HepG2 (cell line): ENCODE data around the gene PCLO. TPM values are rescaled to one million over a fixed set of nuclear protein-coding genes. Genes with fewer than 3 reads are reported as not detected.
A peak's percentile ranks its signal among the peaks of the same experiment; 100 is the strongest.

Experiments used
- ATAC-seq: fragments of 200-7000 bp; cut with Tn5 transposase; 3 replicates; pipeline ENCODE4 v1.9.1; 2020; ENCODE audit warnings: mild to moderate bottlenecking, moderate library complexity
- BruUV-seq: library from RNA; stranded (reverse); fragments of 400-500 nt; replicated peaks from 2 replicates; lab custom pipeline; 2021; lab: Mats Ljungman, UMichigan
- CTCF ChIA-PET: fragments of 300-600 bp; formaldehyde crosslinking; extraction: SDS; loops from one replicate; lab custom pipeline; 2021; ENCODE audit warnings: low total read pairs, inconsistent platforms, low intra/inter-chr PET ratio; lab: Yijun Ruan, JAX
- POLR2A ChIA-PET: fragments of 350-600 bp; sonication (Branson Sonifier 250); formaldehyde crosslinking; loops from one replicate; lab custom pipeline; 2020; ENCODE audit warnings: antibody characterized with exemption, inconsistent platforms; lab: Yijun Ruan, JAX
- DNase-seq: peaks from one replicate; pipeline ENCODE4 v3.0.0-alpha.2; 2015; ENCODE audit warnings: low spot score
- FAIRE-seq: peaks from 3 replicates; lab custom pipeline; 2011; peaks lifted over from hg19 to GRCh38; lab: Jason Lieb, UNC
- H2AFZ ChIP-seq: one replicate; pipeline ENCODE4 v1.6.1; 2011; ENCODE audit warnings: low read length, inconsistent platforms
- H3K27ac ChIP-seq: fragments of 300-600 bp; 3 replicates; pipeline ENCODE4 v1.8.0; 2011; ENCODE audit warnings: mixed run types, mild to moderate bottlenecking, mixed read lengths, low read length, inconsistent platforms; ENCODE audit not compliant: insufficient read depth; ENCODE audit errors: extremely low read length
- H3K27me3 ChIP-seq, 2 experiments: fragments of 200-600 bp in 1 of 2; 2 replicates in 1 of 2; 3 replicates in 1 of 2; pipeline versions ENCODE4 v1.6.0 to v1.8.0; 2011; ENCODE audit warnings: low read length in 2 of 2, mild to moderate bottlenecking in 2 of 2, moderate library complexity in 2 of 2, inconsistent platforms in 1 of 2; ENCODE audit not compliant: insufficient read depth in 2 of 2, control insufficient read depth in 1 of 2
- H3K36me3 ChIP-seq, 2 experiments: fragments of 200-600 bp in 1 of 2; replicated peaks in 1 of 2; 2 replicates in 1 of 2; 3 replicates in 1 of 2; pipeline versions ENCODE4 v1.5.1 to v1.8.0; 2011; ENCODE audit warnings: low read length in 2 of 2, inconsistent platforms in 1 of 2; ENCODE audit not compliant: insufficient read depth in 2 of 2, control insufficient read depth in 1 of 2
- H3K4me1 ChIP-seq: 2 replicates; pipeline ENCODE4 v1.5.1; 2012; ENCODE audit warnings: low read length, inconsistent platforms; ENCODE audit not compliant: insufficient read depth
- H3K4me2 ChIP-seq: 2 replicates; pipeline ENCODE4 v1.6.0; 2011; ENCODE audit warnings: low read depth, low read length, inconsistent platforms
- H3K4me3 ChIP-seq, 3 experiments: fragments of 200-600 bp in 1 of 3; sonication (generic), shearing (Covaris generic) in 1 of 3; replicated peaks in 1 of 3; 2 replicates each; pipeline ENCODE4 v1.5.1; 2011 to 2016; ENCODE audit warnings: low read length in 3 of 3, inconsistent platforms in 2 of 3, low read depth in 2 of 3, mild to moderate bottlenecking in 2 of 3, control low read depth in 1 of 3, mixed read lengths in 1 of 3; ENCODE audit not compliant: insufficient read depth in 1 of 3
- H3K79me2 ChIP-seq: one replicate; pipeline ENCODE4 v1.6.1; 2011; ENCODE audit warnings: low read length, inconsistent platforms; ENCODE audit not compliant: insufficient read depth
- H3K9ac ChIP-seq: 2 replicates; pipeline ENCODE4 v1.6.0; 2011; ENCODE audit warnings: mild to moderate bottlenecking, low read depth, low read length, inconsistent platforms; ENCODE audit not compliant: insufficient read depth
- H3K9me3 ChIP-seq: 2 replicates; pipeline ENCODE4 v1.5.1; 2012; ENCODE audit warnings: mild to moderate bottlenecking, low read length
- H4K20me1 ChIP-seq: 2 replicates; pipeline ENCODE4 v1.6.0; 2011; ENCODE audit warnings: inconsistent platforms, mild to moderate bottlenecking, low read length, moderate library complexity; ENCODE audit not compliant: insufficient read depth
- CENPT ChIP-seq: sonication (generic); formaldehyde crosslinking; IDR thresholded peaks from 2 replicates; pipeline ENCODE4 v1.8.0; 2022; ENCODE audit warnings: low read depth, mild to moderate bottlenecking, moderate library complexity, missing genetic modification reagents
- HMGA1 ChIP-seq: sonication (generic); formaldehyde crosslinking; conservative IDR thresholded peaks from 2 replicates; pipeline ENCODE4 v1.4.0; 2020; ENCODE audit warnings: missing genetic modification reagents
- SAP130 ChIP-seq: IDR thresholded peaks from 2 replicates; pipeline ENCODE4 v1.6.1; 2016; ENCODE audit warnings: low read depth
- STAG1 ChIP-seq: sonication (generic); formaldehyde crosslinking; IDR thresholded peaks from 2 replicates; pipeline ENCODE4 v1.4.0; 2020; ENCODE audit warnings: missing genetic modification reagents
- SUZ12 ChIP-seq: fragments of 150-350 bp; IDR thresholded peaks from 2 replicates; pipeline ENCODE4 v1.6.1; 2014; ENCODE audit warnings: low read depth, low read length
- ZFP36L1 ChIP-seq: sonication (generic); formaldehyde crosslinking; IDR thresholded peaks from 2 replicates; pipeline ENCODE4 v1.8.0; 2022; ENCODE audit warnings: mild to moderate bottlenecking, missing genetic modification reagents, moderate library complexity
- ZFP90 ChIP-seq: sonication (generic); formaldehyde crosslinking; IDR thresholded peaks from 2 replicates; pipeline ENCODE4 v1.8.0; 2022; ENCODE audit warnings: missing genetic modification reagents, mild to moderate bottlenecking, inconsistent platforms, borderline replicate concordance
- ZNF543 ChIP-seq: sonication (generic); formaldehyde crosslinking; IDR thresholded peaks from 2 replicates; pipeline ENCODE4 v1.4.0; 2020; ENCODE audit warnings: mild to moderate bottlenecking, missing genetic modification reagents
- WGBS: methylation state at CpG from one replicate; pipeline ENCODE4 v1.1.6; 2017; ENCODE audit warnings: low lambda C conversion rate; 5-methylcytosine and 5-hydroxymethylcytosine counted together
- in situ Hi-C: cut with HindIII; loops from 2 replicates; pipeline ENCODE4 v1.10.0; 2017; ENCODE audit warnings: low pct_unique_long_range_greater_than_20kb; ENCODE audit not compliant: extremely low pct_ligation_motif_present
- intact Hi-C: fragments of 100-400 bp; cut with micrococcal nuclease; formaldehyde crosslinking; loops from one replicate; pipeline ENCODE4 v1.10.0; 2022; ENCODE audit not compliant: unreplicated experiment
- polyA plus RNA-seq, 8 experiments: library from polyadenylated mRNA; depleted of rRNA in 3 of 8; stranded (reverse) in 7 of 8; unstranded in 1 of 8; fragments of >200 nt; fragmentation: Illumina TruSeq in 4 of 8; extraction: Trizol in 4 of 8; gene quantifications; 2 replicates each; pipeline versions ENCODE4 v1.2.1 to v1.2.3, GENCODE V29; 2011 to 2016; ENCODE audit warnings: low read depth in 4 of 8, missing spikeins in 1 of 8, mixed read lengths in 1 of 8; ENCODE audit not compliant: insufficient read depth in 1 of 8
- total RNA-seq, 5 experiments: library from RNA; depleted of rRNA; stranded (reverse); fragments of >200 nt; fragmentation: Illumina TruSeq; extraction: Trizol; gene quantifications; 2 replicates each; pipeline ENCODE4 v1.2.3, GENCODE V29; 2016; ENCODE audit warnings: low read depth in 1 of 5
- TF ChIP-seq, protein P1 (sequence below): sonication (generic); formaldehyde crosslinking; IDR thresholded peaks from 2 replicates; pipeline ENCODE4 v1.5.0; 2020; ENCODE audit warnings: mild to moderate bottlenecking, missing genetic modification reagents, moderate library complexity
- TF ChIP-seq, protein P2 (sequence below): sonication (generic); formaldehyde crosslinking; IDR thresholded peaks from 2 replicates; pipeline ENCODE4 v1.9.0; 2021; ENCODE audit warnings: mild to moderate bottlenecking, missing genetic modification reagents

PCLO gene
- total and polyA plus RNA-seq, 2 of the 13 experiments (the other 11 are each of a cell fraction or from before 2014, with no cell fraction given), result 0.07 to 0.29 TPM

DNA sequence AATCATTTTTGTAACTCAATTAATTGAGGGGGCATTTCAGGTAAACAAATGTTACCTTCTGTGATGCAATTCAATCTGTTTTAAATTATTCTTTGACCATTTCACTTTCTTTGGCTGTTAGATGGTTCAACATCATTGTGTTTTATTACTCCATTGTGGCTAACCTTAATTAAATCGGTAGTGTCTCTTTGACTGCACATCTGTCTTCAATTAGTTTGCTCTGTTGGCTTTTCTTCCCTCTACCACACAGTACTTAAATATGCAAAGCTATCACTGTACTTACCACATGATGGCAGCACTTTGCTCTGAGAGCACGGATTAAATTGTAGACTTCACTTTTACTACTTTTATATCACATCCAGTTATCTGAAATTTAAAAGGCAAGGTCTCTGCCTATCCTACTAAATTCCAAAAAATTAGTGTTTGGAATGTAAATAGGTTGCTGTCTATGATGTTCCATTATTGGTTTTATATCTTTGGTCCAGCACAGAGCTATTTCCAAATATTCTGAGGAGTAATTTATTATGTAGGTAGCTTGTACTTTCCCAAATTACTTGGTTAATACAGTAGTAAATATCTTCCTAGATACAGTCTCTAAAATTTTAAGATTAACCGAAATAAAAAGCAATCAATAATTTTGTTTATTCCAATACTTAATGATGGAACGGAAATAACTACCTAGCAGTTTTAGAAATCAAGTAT lies 352.0 kb downstream of the PCLO start:
- no peak overlapping the region for H3K27ac ChIP-seq
- DNase-seq (peak; percentile 18), FAIRE-seq (no peak), ATAC-seq (peak; percentile 81)
- TF ChIP-seq ZFP90 (CRISPR knock-in tag) (no peak), ZNF543 (CRISPR knock-in tag) (no peak), STAG1 (CRISPR knock-in tag) (peak; percentile 38)
- TF ChIP-seq, protein P1, sequence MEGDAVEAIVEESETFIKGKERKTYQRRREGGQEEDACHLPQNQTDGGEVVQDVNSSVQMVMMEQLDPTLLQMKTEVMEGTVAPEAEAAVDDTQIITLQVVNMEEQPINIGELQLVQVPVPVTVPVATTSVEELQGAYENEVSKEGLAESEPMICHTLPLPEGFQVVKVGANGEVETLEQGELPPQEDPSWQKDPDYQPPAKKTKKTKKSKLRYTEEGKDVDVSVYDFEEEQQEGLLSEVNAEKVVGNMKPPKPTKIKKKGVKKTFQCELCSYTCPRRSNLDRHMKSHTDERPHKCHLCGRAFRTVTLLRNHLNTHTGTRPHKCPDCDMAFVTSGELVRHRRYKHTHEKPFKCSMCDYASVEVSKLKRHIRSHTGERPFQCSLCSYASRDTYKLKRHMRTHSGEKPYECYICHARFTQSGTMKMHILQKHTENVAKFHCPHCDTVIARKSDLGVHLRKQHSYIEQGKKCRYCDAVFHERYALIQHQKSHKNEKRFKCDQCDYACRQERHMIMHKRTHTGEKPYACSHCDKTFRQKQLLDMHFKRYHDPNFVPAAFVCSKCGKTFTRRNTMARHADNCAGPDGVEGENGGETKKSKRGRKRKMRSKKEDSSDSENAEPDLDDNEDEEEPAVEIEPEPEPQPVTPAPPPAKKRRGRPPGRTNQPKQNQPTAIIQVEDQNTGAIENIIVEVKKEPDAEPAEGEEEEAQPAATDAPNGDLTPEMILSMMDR, result peak; percentile 67
- H3K4me3 ChIP-seq, result no peak overlapping the region
- H3K4me2 ChIP-seq, result no peak overlapping the region
- intact Hi-C loops, result loop anchor here (1.0 kb wide), 1 partner anchor 461 kb away; no protein-coding TSS in a partner anchor
- H3K4me1 ChIP-seq, result no peaks in the 10 kb centered on the region
- under 1% methylated on average over 4 of the region's 4 CpGs for WGBS
- no peaks in the 10 kb centered on the region for H3K79me2 ChIP-seq
- no peaks in the 10 kb centered on the region for H3K27me3 ChIP-seq
- H3K9ac ChIP-seq, result no peak overlapping the region
- ChIA-PET CTCF (interaction anchor here (1.0 to 1.7 kb wide), 2 partner anchors 13 to 845 kb away, joined by 3 to 4 read pairs; no protein-coding TSS in a partner anchor), POLR2A (no interaction called here)
- no peaks in the 10 kb centered on the region for H3K36me3 ChIP-seq
- no peaks in the 10 kb centered on the region for H3K9me3 ChIP-seq
- no TSS peak for BruUV-seq
- in situ Hi-C loops, result loop anchor here (5.0 kb wide), 1 partner anchor 462 kb away; no protein-coding TSS in a partner anchor
- no peak overlapping the region for H2AFZ ChIP-seq
- no peaks in the 10 kb centered on the region for H4K20me1 ChIP-seq

DNA sequence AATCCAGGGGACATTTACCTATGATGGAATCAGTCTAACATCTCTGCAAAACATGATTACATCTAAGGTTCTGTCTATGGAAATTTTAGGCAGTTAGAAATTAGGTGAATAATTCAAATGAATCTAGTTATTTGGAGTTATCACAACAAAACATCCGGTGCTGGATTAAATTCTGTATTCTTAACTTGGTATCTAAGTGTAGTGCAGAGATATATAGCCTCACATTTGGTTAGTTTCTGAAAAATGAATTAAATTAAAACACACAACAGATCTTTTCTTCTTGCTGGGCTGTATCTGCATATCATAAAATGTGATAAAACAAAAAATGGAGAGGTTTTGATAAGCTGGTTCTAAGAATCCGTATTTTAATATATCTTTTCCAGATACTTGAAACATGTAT lies 354.1 kb downstream of the PCLO start:
- no peak overlapping the region for H3K9ac ChIP-seq
- H3K4me1 ChIP-seq, result no peaks in the 10 kb centered on the region
- H3K27me3 ChIP-seq, result no peaks in the 10 kb centered on the region
- no peak overlapping the region for H3K27ac ChIP-seq
- in situ Hi-C loops, result no loop called here
- CTCF ChIA-PET, result no interaction called here
- no peak for ATAC-seq
- H3K79me2 ChIP-seq, result no peaks in the 10 kb centered on the region
- no peaks in the 10 kb centered on the region for H3K36me3 ChIP-seq
- H3K4me2 ChIP-seq, result no peak overlapping the region
- no peak for DNase-seq
- intact Hi-C loops, result no loop called here
- FAIRE-seq, result no peak
- 0% methylated on average over 2 of the region's 2 CpGs for WGBS
- H2AFZ ChIP-seq, result no peak overlapping the region
- no peaks in the 10 kb centered on the region for H4K20me1 ChIP-seq
- H3K4me3 ChIP-seq, result no peak overlapping the region
- no peaks in the 10 kb centered on the region for H3K9me3 ChIP-seq
- POLR2A ChIA-PET, result no interaction called here
- BruUV-seq, result no TSS peak
- TF ChIP-seq CENPT (CRISPR knock-in tag), result no peak
- no peak for TF ChIP-seq SAP130 (CRISPR knock-in tag)
- no peak for TF ChIP-seq HMGA1
- TF ChIP-seq ZFP36L1 (CRISPR knock-in tag), result no peak
- TF ChIP-seq SUZ12, result no peak
- TF ChIP-seq, protein P2, sequence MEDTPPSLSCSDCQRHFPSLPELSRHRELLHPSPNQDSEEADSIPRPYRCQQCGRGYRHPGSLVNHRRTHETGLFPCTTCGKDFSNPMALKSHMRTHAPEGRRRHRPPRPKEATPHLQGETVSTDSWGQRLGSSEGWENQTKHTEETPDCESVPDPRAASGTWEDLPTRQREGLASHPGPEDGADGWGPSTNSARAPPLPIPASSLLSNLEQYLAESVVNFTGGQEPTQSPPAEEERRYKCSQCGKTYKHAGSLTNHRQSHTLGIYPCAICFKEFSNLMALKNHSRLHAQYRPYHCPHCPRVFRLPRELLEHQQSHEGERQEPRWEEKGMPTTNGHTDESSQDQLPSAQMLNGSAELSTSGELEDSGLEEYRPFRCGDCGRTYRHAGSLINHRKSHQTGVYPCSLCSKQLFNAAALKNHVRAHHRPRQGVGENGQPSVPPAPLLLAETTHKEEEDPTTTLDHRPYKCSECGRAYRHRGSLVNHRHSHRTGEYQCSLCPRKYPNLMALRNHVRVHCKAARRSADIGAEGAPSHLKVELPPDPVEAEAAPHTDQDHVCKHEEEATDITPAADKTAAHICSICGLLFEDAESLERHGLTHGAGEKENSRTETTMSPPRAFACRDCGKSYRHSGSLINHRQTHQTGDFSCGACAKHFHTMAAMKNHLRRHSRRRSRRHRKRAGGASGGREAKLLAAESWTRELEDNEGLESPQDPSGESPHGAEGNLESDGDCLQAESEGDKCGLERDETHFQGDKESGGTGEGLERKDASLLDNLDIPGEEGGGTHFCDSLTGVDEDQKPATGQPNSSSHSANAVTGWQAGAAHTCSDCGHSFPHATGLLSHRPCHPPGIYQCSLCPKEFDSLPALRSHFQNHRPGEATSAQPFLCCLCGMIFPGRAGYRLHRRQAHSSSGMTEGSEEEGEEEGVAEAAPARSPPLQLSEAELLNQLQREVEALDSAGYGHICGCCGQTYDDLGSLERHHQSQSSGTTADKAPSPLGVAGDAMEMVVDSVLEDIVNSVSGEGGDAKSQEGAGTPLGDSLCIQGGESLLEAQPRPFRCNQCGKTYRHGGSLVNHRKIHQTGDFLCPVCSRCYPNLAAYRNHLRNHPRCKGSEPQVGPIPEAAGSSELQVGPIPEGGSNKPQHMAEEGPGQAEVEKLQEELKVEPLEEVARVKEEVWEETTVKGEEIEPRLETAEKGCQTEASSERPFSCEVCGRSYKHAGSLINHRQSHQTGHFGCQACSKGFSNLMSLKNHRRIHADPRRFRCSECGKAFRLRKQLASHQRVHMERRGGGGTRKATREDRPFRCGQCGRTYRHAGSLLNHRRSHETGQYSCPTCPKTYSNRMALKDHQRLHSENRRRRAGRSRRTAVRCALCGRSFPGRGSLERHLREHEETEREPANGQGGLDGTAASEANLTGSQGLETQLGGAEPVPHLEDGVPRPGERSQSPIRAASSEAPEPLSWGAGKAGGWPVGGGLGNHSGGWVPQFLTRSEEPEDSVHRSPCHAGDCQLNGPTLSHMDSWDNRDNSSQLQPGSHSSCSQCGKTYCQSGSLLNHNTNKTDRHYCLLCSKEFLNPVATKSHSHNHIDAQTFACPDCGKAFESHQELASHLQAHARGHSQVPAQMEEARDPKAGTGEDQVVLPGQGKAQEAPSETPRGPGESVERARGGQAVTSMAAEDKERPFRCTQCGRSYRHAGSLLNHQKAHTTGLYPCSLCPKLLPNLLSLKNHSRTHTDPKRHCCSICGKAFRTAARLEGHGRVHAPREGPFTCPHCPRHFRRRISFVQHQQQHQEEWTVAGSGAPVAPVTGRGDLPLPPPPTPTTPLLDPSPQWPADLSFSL (CRISPR knock-in tag), result no peak
